Measurements from ENCODE around the gene NPHP1. TPM values are rescaled to one million over a fixed set of nuclear protein-coding genes. Genes with fewer than 3 reads are reported as not detected.
A peak's percentile ranks its signal among the peaks of the same experiment; 100 is the strongest.
"Not testable (repeated sequence)": the region's sequence is repeated elsewhere in the genome, so short reads cannot be mapped to it uniquely, and the experiment has no call there.

NPHP1 gene
- total RNA-seq = 1.6 and 2.4 TPM in 2 replicates
- 2.1 TPM for total RNA-seq (2013)
- 1.1 and 2.4 TPM in 2 replicates for polyA plus RNA-seq
- 0.43 and 1.1 TPM in 2 replicates for polyA minus RNA-seq

GRCh38 chr2:110204408-110205385 is at the start of gene NPHP1:
Gene NPHP1 (minus strand): TSS chr2:110205013. CDS start chr2:110204968, 45 bp downstream.
- Histone ChIP-seq H4K20me1 (ENCODE audit: control insufficient read depth, insufficient read depth, low read length, poor library complexity, severe bottlenecking) (no peaks in the 10 kb centered on the region), H3K9ac (ENCODE audit: low read length) (peak within 1 kb of the TSS; percentile 82), H3K36me3 (replicated peaks in 1 of 2; ENCODE audit: control extremely low read depth in 1 of 2, control insufficient read depth in 1 of 2, extremely low read depth in 1 of 2, insufficient read depth in 2 of 2, low read length in 1 of 2) (no peaks in the 10 kb centered on the region), H3K4me2 (replicated peaks; ENCODE audit: low read depth, low read length, poor library complexity, severe bottlenecking) (peak within 1 kb of the TSS; percentile 91), H3K27me3 (replicated peaks in 1 of 4; ENCODE audit: control extremely low read depth in 1 of 4, control insufficient read depth in 3 of 4, insufficient read depth in 4 of 4, low read length in 3 of 4) (no peaks in the 10 kb centered on the region), H3K4me3 (ENCODE audit: control extremely low read depth in 1 of 5, extremely low read depth in 1 of 5, insufficient read depth in 1 of 5, low read depth in 2 of 5, low read length in 4 of 5) (peak within 1 kb of the TSS; percentile 22 to 73 (median 64)), H3K79me2 (ENCODE audit: control insufficient read depth, insufficient read depth, low read length) (no peaks in the 10 kb centered on the region), H3K9me3 (ENCODE audit: control extremely low read depth in 1 of 3, control insufficient read depth in 2 of 3, insufficient read depth in 1 of 3, low read length in 2 of 3) (no peaks in the 10 kb centered on the region), H2AFZ (ENCODE audit: insufficient read depth, low read depth, low read length, poor library complexity, severe bottlenecking) (peak within 1 kb of the TSS; percentile 98), H3K4me1 (ENCODE audit: control insufficient read depth in 2 of 2, insufficient read depth in 2 of 2, low read length in 2 of 2) (peaks cover 8 to 11% of the 10 kb centered on the region in 2 donors), H3K27ac (ENCODE audit: low read length in 2 of 2) (peak within 1 kb of the TSS in 1 of 2 donors; percentile 62)
- peak within 1 kb of the TSS; percentile 88 for H3K4me3 Mint-ChIP-seq
- WGBS (ENCODE audit: insufficient coverage) = 2% methylated on average over 38 of the region's 43 CpGs
- TF ChIP-seq CTCF (IDR thresholded peaks at IDR 0.05) (no peak), EZH2 (IDR thresholded peaks at IDR 0.05; ENCODE audit: borderline replicate concordance, insufficient read depth, low read depth, low read length, poor library complexity, severe bottlenecking) (no peak)
- no peaks in the 10 kb centered on the region for H3K27me3 Mint-ChIP-seq
- peak; percentile 90 for DNase-seq
- peak; percentile 92 for ATAC-seq (ENCODE audit: low read depth)
- CTCF ChIA-PET = no interaction called here
- peak within 1 kb of the TSS; percentile 80 for H3K27ac Mint-ChIP-seq
- POLR2A ChIA-PET = no interaction called here
- H3K4me1 Mint-ChIP-seq = peaks cover 23% of the 10 kb centered on the region
- no peaks in the 10 kb centered on the region for H3K9me3 Mint-ChIP-seq (ENCODE audit: insufficient read depth)
- intact Hi-C loops (cut with micrococcal nuclease) = loop anchor here (1.0 kb wide), 1 partner anchor 8 kb away; the partner anchor contains the start of gene MTLN

- H3K4me3 Mint-ChIP-seq, CTCF ChIA-PET: not testable (repeated sequence)
- WGBS (ENCODE audit: insufficient coverage) = no CpG with 5 or more reads among the region's 7 CpGs
Measured at GRCh38 chr2:110248081-110248795, 43.4 kb upstream of the NPHP1 start.

More at GRCh38 chr2:110248081-110248795, 43.4 kb upstream of the NPHP1 start:
- H3K4me3 ChIP-seq (ENCODE audit: control extremely low read depth in 1 of 5, extremely low read depth in 1 of 5, insufficient read depth in 1 of 5, low read depth in 2 of 5, low read length in 4 of 5); H3K36me3 ChIP-seq (replicated peaks in 1 of 2; ENCODE audit: control extremely low read depth in 1 of 2, control insufficient read depth in 1 of 2, extremely low read depth in 1 of 2, insufficient read depth in 2 of 2, low read length in 1 of 2); H2AFZ ChIP-seq (ENCODE audit: insufficient read depth, low read depth, low read length, poor library complexity, severe bottlenecking); H3K9me3 Mint-ChIP-seq (ENCODE audit: insufficient read depth); H3K27ac Mint-ChIP-seq; H3K4me2 ChIP-seq (replicated peaks; ENCODE audit: low read depth, low read length, poor library complexity, severe bottlenecking); H3K4me1 ChIP-seq (ENCODE audit: control insufficient read depth in 2 of 2, insufficient read depth in 2 of 2, low read length in 2 of 2); H3K27ac ChIP-seq (ENCODE audit: low read length in 2 of 2); DNase-seq; H3K9me3 ChIP-seq (ENCODE audit: control extremely low read depth in 1 of 3, control insufficient read depth in 2 of 3, insufficient read depth in 1 of 3, low read length in 2 of 3); H3K27me3 Mint-ChIP-seq; ATAC-seq (ENCODE audit: low read depth); H4K20me1 ChIP-seq (ENCODE audit: control insufficient read depth, insufficient read depth, low read length, poor library complexity, severe bottlenecking); H3K79me2 ChIP-seq (ENCODE audit: control insufficient read depth, insufficient read depth, low read length); H3K27me3 ChIP-seq (replicated peaks in 1 of 4; ENCODE audit: control extremely low read depth in 1 of 4, control insufficient read depth in 3 of 4, insufficient read depth in 4 of 4, low read length in 3 of 4); POLR2A ChIA-PET; intact Hi-C loops (cut with micrococcal nuclease); H3K4me1 Mint-ChIP-seq; H3K9ac ChIP-seq (ENCODE audit: low read length): not testable (repeated sequence)
